GM18861 (cell line): ENCODE measurements around the gene GRIK4.

Experiments
- ATAC-seq: cut with Tn5 transposase; IDR thresholded peaks from one replicate; pipeline ENCODE4 v1.9.1; 2021; ENCODE audit not compliant: unreplicated experiment

Gene GRIK4

GRCh38 chr11:120794748-120795147 is 283.2 kb downstream of the GRIK4 start:
- no peak for ATAC-seq

DNA sequence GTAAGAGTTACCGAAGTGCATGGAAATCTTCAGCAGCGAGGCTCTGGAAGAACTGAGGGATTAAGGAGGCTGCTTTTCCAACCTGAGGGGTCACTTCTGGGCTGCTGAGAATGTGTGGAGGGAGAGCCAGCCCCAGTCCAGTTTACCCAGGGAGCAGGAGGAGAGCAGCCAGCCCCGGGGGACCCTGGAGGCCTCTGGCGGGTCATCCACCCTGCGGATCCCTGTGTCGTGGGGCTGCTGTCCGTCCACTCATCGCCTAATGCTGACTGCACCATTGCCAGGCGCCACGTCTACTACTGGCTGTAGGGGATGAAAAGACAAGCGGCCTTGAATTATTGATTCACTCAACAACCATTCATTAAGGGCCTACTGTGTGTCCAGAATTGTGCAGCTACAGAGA is 283.6 kb downstream of the GRIK4 start:
- no peak for ATAC-seq

- ATAC-seq = no peak
Observed at GRCh38 chr11:120797143-120797542, 285.6 kb downstream of the GRIK4 start.

- ATAC-seq = no peak
Observed at GRCh38 chr11:120798854-120799253, 287.3 kb downstream of the GRIK4 start.

DNA sequence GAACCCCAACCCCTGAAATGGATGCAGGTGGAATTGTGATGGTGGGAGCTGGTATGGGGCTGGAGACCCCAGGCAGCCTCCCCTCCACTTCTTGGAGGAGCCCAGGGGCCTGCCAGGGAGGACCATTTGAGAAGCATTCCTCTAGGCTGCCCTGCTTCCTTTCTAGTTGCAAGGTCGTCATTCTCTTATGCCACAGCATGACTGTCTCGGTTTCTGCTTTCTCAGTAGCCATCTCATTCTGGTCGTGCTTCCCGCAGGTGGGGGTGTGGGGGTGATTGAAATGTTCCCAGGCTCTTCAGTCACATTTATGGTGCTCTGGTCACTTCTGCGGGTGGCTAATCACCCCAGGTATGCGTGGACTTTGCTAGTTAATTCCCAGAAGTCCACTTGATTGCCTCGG is 288.7 kb downstream of the GRIK4 start:
- ATAC-seq = no peak

DNA sequence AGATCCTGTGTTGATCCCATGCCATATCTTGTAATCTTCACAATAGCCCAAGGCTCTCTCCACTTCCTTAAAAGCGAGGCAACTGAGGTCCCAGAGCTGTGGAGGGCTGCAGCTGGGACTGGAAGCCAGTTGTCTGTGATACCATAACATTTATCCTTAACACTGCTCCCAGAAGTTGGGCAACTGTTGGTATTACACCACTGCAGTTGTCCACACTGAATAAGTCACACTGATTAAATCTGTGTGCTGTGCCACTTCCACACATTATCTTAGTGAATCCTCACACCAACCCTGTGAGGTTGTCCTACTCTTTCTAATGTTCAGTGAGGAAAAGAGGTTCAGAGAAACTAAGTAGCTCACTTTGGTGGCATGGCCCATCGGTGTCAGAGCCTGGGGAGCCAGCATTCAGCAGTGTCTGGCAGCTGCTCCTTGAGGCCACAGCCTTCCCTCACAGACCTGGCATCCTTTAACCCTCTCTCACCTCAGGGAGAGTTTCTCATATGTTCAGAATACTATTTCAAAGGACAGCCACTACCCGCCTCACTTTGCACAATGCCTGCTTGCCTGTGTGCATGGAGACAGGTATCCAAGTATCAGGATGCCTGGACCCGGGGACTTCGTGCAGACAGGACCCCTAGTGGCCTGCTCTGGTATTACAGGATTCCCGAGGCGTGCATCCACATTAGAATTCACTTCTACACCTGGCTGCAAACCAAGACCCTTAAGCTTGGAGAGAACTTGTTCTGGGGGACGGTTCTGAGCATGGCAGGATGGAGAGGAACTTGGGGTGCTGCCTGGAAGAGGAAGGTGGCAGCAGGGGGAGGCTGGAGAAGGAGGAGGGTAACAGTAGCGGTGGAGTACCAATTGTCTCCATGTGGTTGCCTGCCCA is 290.5 kb downstream of the GRIK4 start:
- no peak for ATAC-seq

DNA sequence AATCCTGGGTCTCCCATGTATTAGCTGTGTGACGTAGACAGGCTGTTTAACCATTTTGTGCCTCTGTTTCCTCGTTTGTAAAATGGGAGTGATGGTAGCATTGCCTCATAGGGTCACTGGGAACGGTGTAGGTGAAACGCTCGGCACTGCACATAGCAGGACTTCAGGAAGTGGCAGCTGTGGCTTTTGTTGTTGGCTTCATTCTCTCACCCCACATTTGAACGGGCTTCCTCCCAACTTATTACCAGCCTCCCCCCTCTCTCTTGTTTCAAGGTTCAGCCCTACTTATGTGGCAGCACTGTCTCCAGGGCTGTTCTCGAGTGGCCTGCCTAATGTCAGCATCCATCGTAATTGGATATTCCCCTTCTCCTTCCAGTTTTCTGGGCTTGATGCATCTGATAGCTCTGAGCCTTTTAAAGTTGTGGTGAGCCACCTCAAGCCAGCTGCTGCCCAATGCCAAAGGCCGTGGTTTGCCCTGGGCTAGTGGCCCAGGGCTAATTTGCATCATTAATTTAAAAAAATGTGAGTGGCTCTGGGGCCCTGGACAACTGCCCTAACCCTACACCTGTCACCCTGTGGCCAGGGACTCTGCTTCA is 294.5 kb downstream of the GRIK4 start:
- ATAC-seq = no peak

DNA sequence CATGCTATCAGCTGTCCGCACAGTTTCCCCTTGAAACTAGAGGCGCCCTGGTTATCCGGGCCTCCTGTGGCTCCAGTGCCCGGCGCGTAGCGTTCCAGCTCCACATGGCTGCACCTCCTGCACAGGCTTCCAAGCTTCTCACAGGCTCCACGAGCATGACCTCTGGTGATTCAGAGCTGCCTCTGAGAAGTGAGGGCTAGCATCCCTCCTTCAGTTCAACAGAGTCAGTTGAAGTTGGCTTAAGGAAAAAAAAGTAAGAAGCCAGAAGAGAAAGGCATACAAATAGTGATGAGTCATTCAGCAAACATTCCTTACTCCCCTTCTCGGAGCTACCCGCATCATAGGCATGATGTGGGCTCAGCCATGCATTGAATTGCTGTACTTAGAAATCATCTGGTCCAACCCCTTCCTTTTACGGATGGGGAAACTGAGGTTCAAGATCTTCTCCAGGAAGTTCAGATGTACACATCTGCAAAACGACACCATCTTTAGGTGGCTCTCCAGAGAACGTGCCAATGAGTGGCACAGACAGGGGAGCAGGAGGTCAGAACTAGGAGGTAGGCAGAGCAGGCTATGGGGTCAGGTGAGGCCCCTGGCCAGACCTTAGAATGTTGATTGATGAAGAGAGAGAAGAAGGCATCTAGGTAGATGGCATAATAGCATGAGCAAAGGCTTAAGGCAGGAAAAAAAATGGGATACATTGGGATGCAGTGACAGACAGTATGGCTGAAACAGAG is 296.0 kb downstream of the GRIK4 start:
- no peak for ATAC-seq

DNA sequence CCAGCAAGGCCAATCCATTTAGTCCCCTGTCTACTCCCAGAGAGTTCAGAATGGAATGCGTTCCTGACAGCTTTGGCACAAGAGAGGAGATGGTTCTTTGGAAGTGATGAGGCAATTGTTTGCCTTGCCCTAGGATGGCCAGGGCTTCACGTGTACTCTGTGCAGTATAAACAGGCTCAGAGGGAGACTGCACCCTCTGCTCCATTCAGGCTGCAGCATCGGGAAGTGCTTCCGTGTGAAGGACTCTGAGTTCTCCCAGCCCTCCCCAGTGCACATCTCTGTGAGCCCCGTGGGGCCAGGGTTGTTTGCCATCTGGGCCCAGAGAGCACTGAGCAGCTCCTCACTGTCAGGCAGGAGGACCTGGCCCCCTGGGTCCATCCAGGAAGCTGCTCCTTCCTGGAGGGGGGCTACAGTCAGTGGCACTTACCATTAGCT is 297.1 kb downstream of the GRIK4 start:
- ATAC-seq = no peak

- ATAC-seq = no peak
Observed at GRCh38 chr11:120810251-120810650, 298.7 kb downstream of the GRIK4 start.

GRCh38 chr11:120811199-120811598 is 299.7 kb downstream of the GRIK4 start:
- ATAC-seq = no peak

DNA sequence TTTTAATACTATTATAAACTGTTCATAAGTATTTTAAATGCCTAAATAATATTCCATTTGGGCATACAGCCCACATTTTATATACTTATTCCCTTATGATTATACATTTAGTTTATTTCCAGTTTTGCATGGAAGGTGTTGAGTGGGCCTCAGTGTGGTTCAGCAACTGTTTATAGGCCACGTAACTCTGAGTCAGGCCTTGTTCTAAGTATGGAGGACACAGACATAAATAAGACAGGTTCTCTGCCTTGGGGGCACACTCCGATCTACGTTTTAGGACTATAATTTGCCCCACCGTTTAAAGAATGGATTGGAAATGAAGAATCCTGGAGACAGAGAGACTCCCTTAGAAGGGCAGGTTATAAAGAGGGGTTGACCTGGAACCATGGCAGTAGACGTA is 300.2 kb downstream of the GRIK4 start:
- ATAC-seq = no peak

DNA sequence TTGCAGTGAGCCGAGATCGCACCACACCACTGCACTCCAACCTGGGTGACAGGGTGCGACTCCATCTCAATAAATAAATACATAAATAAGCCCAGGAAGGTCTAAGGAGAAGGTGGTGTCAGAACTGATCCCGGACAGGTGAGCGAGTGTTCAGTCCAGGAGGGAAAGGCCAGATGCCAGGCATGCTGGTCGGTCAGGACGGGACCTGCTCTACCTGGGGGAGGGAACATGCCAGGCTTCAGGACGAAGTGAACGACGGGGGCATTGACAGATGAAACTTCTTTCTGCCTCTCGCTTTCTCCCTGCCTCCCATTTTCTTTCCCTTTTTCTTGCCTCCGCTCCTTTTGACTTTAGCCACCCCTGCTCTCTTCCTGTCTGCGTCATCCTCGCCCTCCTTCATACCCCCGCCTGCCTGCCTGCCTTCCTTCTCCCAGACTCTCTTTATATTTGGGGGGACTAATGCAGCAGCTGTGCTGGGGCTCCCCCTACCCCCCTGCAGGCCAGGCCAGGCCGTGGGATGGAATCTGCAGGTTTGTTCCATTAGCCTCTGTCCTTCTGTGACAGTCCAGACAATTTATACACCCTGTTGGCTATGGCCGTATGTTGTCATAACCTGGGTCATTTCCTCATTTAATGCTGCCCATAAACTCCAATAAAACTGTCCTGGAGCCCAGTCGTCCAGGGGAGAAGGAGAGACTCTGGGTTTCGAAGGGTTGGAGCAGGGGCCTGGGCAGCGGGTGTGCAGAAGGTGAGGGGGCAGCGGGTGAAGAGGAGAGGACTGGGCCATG is 303.2 kb downstream of the GRIK4 start:
- no peak for ATAC-seq

DNA sequence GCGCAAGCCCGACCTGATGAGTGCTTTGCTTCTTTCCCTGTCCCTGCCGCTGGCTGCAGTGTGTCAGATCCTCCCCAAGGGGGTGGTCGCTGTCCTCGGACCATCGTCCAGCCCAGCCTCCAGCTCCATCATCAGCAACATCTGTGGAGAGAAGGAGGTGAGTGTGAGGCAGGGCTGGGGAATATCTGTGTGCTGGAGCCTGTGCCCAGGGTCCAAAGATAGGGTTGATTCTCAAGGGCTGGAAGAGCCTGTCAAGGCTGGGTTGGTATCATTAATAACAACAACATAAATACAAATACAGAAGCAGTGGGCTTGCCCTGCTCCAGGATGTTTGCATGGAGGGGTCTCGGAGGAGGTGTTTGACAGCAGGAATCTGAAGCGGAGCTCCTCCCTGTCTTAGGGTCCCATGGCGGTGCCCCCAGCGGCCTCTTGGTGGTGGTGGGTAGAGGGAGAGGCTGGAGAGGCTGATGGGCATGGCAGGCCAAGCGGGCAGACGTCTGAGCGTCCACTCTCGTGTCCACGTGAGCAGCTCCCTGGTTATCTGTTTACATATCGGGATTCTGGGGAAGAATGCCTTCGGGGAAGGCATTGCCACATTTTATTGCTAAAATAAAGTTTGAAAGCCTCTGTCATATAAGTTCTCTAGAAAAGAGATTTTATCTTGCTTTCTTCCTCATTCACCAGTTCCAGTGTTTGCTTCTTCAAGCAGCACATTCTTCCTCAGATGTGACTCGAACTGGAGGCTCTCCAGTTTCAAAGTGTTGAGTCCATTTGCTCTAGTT is 304.0 kb downstream of the GRIK4 start:
- ATAC-seq = no peak

- ATAC-seq = no peak
Observed at GRCh38 chr11:120816176-120816575, 304.6 kb downstream of the GRIK4 start.

- ATAC-seq = no peak
Observed at GRCh38 chr11:120816711-120817110, 305.2 kb downstream of the GRIK4 start.

- ATAC-seq = no peak
Observed at GRCh38 chr11:120817158-120817557, 305.6 kb downstream of the GRIK4 start.

- ATAC-seq = no peak
Observed at GRCh38 chr11:120818097-120818496, 306.5 kb downstream of the GRIK4 start.

GRCh38 chr11:120819003-120819402 is 307.5 kb downstream of the GRIK4 start:
- no peak for ATAC-seq
